CD14-positive monocyte (primary cell): ENCODE data around the gene RBBP9. TPM values are rescaled to one million over a fixed set of nuclear protein-coding genes. Genes with fewer than 3 reads are reported as not detected.

Experiments
- DNase-seq, 3 donors: peaks; one replicate each; pipeline ENCODE4 v3.0.0-alpha.2; 2011 to 2022
- H2AFZ ChIP-seq: 2 replicates; pipeline ENCODE4 v1.6.0; 2012; ENCODE audit warnings: mild to moderate bottlenecking, low read depth, low read length, inconsistent platforms; ENCODE audit not compliant: insufficient read depth, poor library complexity, severe bottlenecking
- H3K27ac ChIP-seq, 2 donors: 1 replicate in 1 of 2; 2 replicates in 1 of 2; pipeline ENCODE4 v1.5.1; 2012 to 2013; ENCODE audit warnings: low read length in 2 of 2, control low read depth in 1 of 2, inconsistent platforms in 1 of 2, low read depth in 1 of 2, mild to moderate bottlenecking in 1 of 2
- H3K27me3 ChIP-seq, 2 donors: one replicate each; pipeline versions ENCODE4 v1.6.0 to v1.6.1; 2011 to 2013; ENCODE audit warnings: low read length in 2 of 2; ENCODE audit not compliant: control insufficient read depth in 2 of 2, insufficient read depth in 2 of 2
- H3K36me3 ChIP-seq, 2 donors: replicated peaks in 1 of 2; 1 replicate in 1 of 2; 2 replicates in 1 of 2; pipeline versions ENCODE4 v1.5.1 to v1.6.1; 2012 to 2013; ENCODE audit warnings: low read length in 2 of 2, control low read depth in 1 of 2, inconsistent platforms in 1 of 2, mild to moderate bottlenecking in 1 of 2; ENCODE audit not compliant: insufficient read depth in 2 of 2, control insufficient read depth in 1 of 2
- H3K4me1 ChIP-seq, 2 donors: 1 replicate in 1 of 2; 2 replicates in 1 of 2; pipeline versions ENCODE4 v1.5.1 to v1.6.1; 2012 to 2013; ENCODE audit warnings: low read length in 2 of 2, control low read depth in 1 of 2, inconsistent platforms in 1 of 2, mild to moderate bottlenecking in 1 of 2, moderate library complexity in 1 of 2; ENCODE audit not compliant: insufficient read depth in 2 of 2, control insufficient read depth in 1 of 2
- H3K4me2 ChIP-seq: replicated peaks from 2 replicates; pipeline ENCODE3; 2012; ENCODE audit warnings: low read length, moderate library complexity, mild to moderate bottlenecking; ENCODE audit not compliant: poor library complexity, severe bottlenecking; ENCODE audit errors: extremely low read depth
- H3K4me3 ChIP-seq, 3 experiments: fragments of 200-600 bp in 1 of 3; sonication (generic) in 1 of 3; replicated peaks in 1 of 3; 1 replicate in 2 of 3; 2 replicates in 1 of 3; pipeline ENCODE4 v1.5.1; 2011 to 2013; ENCODE audit warnings: low read length in 3 of 3, mild to moderate bottlenecking in 3 of 3, control low read depth in 2 of 3, low read depth in 2 of 3, inconsistent platforms in 1 of 3, moderate library complexity in 1 of 3
- H3K79me2 ChIP-seq: 2 replicates; pipeline ENCODE4 v1.6.0; 2012; ENCODE audit warnings: mild to moderate bottlenecking, control low read depth, inconsistent platforms, low read length, moderate library complexity; ENCODE audit not compliant: insufficient read depth
- H3K9ac ChIP-seq: 2 replicates; pipeline ENCODE4 v1.6.0; 2017; ENCODE audit warnings: low read length, mild to moderate bottlenecking; ENCODE audit not compliant: insufficient read depth, poor library complexity, severe bottlenecking
- H3K9me3 ChIP-seq, 2 donors: replicated peaks in 1 of 2; 1 replicate in 1 of 2; 2 replicates in 1 of 2; pipeline versions ENCODE4 v1.5.1 to v1.6.1; 2012 to 2013; ENCODE audit warnings: low read length in 2 of 2, control low read depth in 1 of 2; ENCODE audit not compliant: control insufficient read depth in 1 of 2, insufficient read depth in 1 of 2
- H4K20me1 ChIP-seq: 2 replicates; pipeline ENCODE4 v1.6.0; 2012; ENCODE audit warnings: mild to moderate bottlenecking, low read length, control low read depth, moderate library complexity; ENCODE audit not compliant: insufficient read depth
- H3K27ac Mint-ChIP-seq, 7 donors: one replicate each; pipeline ENCODE4 v1.8.0; 2020; ENCODE audit warnings: mild to moderate bottlenecking in 7 of 7, mixed read lengths in 7 of 7, moderate library complexity in 6 of 7, inconsistent platforms in 2 of 7
- H3K27me3 Mint-ChIP-seq, 3 donors: one replicate each; pipeline ENCODE4 v1.8.0; 2021 to 2022; ENCODE audit warnings: low read depth in 3 of 3, mild to moderate bottlenecking in 3 of 3, mixed read lengths in 3 of 3, moderate library complexity in 3 of 3, inconsistent platforms in 1 of 3
- H3K36me3 Mint-ChIP-seq, 2 donors: one replicate each; pipeline ENCODE4 v1.8.0; 2020; ENCODE audit warnings: mixed read lengths in 2 of 2, inconsistent platforms in 1 of 2, mild to moderate bottlenecking in 1 of 2
- H3K4me1 Mint-ChIP-seq: one replicate; pipeline ENCODE4 v1.8.0; 2020; ENCODE audit warnings: mild to moderate bottlenecking, mixed read lengths
- H3K4me3 Mint-ChIP-seq, 2 donors: one replicate each; pipeline ENCODE4 v1.8.0; 2020; ENCODE audit warnings: mild to moderate bottlenecking in 2 of 2, mixed read lengths in 2 of 2, moderate library complexity in 1 of 2
- H3K9me3 Mint-ChIP-seq, 7 donors: one replicate each; pipeline ENCODE4 v1.8.0; 2020 to 2022; ENCODE audit warnings: mixed read lengths in 7 of 7, mild to moderate bottlenecking in 6 of 7, moderate library complexity in 6 of 7, inconsistent platforms in 2 of 7
- CTCF ChIP-seq: fragments of 200-600 bp; IDR thresholded peaks from one replicate; pipeline ENCODE4 v1.8.0; 2022; ENCODE audit warnings: antibody characterized with exemption, mild to moderate bottlenecking
- WGBS: methylation state at CpG from one replicate; pipeline ENCODE4 v1.1.5; 2013; ENCODE audit warnings: missing lambda C conversion rate; ENCODE audit not compliant: insufficient coverage; 5-methylcytosine and 5-hydroxymethylcytosine counted together
- intact Hi-C, 2 donors: fragments of 100-400 bp; cut with micrococcal nuclease; formaldehyde crosslinking; loops; one replicate each; pipeline versions ENCODE4 v1.15.0 to v1.15.1; 2023
- polyA plus RNA-seq, 3 donors: library from polyadenylated mRNA; depleted of rRNA in 1 of 3; unstranded in 2 of 3; stranded (reverse) in 1 of 3; fragments of 300-500 nt in 2 of 3; fragments of >200 nt in 1 of 3; fragmentation: Illumina TruSeq in 2 of 3; gene quantifications; 1 replicate in 2 of 3; 2 replicates in 1 of 3; pipeline ENCODE4 v1.2.3, GENCODE V29; 2012 to 2021

RBBP9 gene
- polyA plus RNA-seq, 3 donors = 3.5 to 6.9 (median 5.2) TPM

DNA sequence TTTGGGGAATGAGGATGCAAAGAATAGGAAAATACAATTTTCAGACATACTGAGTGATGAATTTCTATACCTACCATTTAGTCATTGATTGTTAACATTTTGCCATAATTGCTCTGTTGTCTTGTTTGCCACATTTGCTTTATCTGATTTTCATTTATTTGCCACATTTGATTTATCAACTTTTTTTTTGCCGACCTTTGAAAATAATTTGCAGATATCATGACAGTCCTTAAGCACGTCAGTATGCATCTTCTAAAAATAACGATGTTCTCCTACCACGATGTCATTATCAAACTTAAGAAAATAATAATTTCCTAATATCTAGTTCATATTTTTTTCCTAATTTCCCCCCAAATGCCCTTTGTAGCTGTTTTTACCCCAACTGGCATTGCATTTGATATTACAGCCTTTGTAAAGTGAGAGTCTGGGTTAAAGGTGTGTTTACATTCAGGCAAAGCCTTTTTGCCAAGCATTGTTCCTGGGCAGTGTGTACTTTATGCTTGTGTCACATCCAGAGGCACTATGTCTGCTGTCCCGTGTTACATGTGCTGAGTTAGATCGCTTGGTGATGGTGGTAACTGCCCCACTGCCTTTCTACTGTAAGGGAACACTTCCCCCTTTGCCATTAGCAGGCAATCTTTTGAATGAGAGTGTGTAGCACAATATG lies 37.1 kb upstream of the RBBP9 start:
- Histone ChIP-seq H3K79me2 (peaks cover under 1% of the 10 kb centered on the region), H3K9me3 (no peaks in the 10 kb centered on the region), H3K27me3 (no peaks in the 10 kb centered on the region), H4K20me1 (peaks cover 5% of the 10 kb centered on the region), H3K4me2 (no peak overlapping the region), H3K4me1 (no peaks in the 10 kb centered on the region), H2AFZ (no peak overlapping the region), H3K27ac (no peak overlapping the region), H3K9ac (no peak overlapping the region), H3K4me3 (no peak overlapping the region), H3K36me3 (peaks cover 79 to 94% of the 10 kb centered on the region in 2 donors)
- Mint-ChIP-seq H3K27me3 (peaks cover 0 to 1% (median 0%) of the 10 kb centered on the region in 3 donors), H3K4me1 (no peaks in the 10 kb centered on the region), H3K9me3 (no peaks in the 10 kb centered on the region), H3K36me3 (peaks cover 77 to 90% of the 10 kb centered on the region in 2 donors), H3K4me3 (no peak overlapping the region), H3K27ac (peak overlapping the region in 3 of 7 donors; percentile 1 to 61 (median 5))
- intact Hi-C loops = no loop called here
- TF ChIP-seq CTCF = no peak
- no CpG with 5 or more reads among the region's 6 CpGs for WGBS
- DNase-seq = no peak

- H3K36me3 ChIP-seq = peaks cover 82 to 96% of the 10 kb centered on the region in 2 donors
- no peak for DNase-seq
- no peak overlapping the region for H3K4me2 ChIP-seq
- H3K27me3 ChIP-seq = no peaks in the 10 kb centered on the region
- Mint-ChIP-seq H3K4me3 (no peak overlapping the region), H3K4me1 (no peaks in the 10 kb centered on the region), H3K27ac (peak overlapping the region in 2 of 7 donors; percentile 49 to 50), H3K36me3 (peaks cover 79 to 90% of the 10 kb centered on the region in 2 donors), H3K9me3 (no peaks in the 10 kb centered on the region), H3K27me3 (no peaks in the 10 kb centered on the region)
- peaks cover 5% of the 10 kb centered on the region for H4K20me1 ChIP-seq
- no peak for TF ChIP-seq CTCF
- peaks cover 4% of the 10 kb centered on the region for H3K79me2 ChIP-seq
- no peaks in the 10 kb centered on the region for H3K9me3 ChIP-seq
- H2AFZ ChIP-seq = no peak overlapping the region
- no peaks in the 10 kb centered on the region for H3K4me1 ChIP-seq
- no peak overlapping the region for H3K4me3 ChIP-seq
- no peak overlapping the region for H3K9ac ChIP-seq
- intact Hi-C loops = no loop called here
- WGBS = no CpG with 5 or more reads among the region's 1 CpG
- no peak overlapping the region for H3K27ac ChIP-seq
Measured at GRCh38 chr20:18533491-18533890, 36.5 kb upstream of the RBBP9 start.
